AG04450 (cell line): Measurements from ENCODE around the gene RPTOR. TPM values are rescaled to one million over a fixed set of nuclear protein-coding genes. Genes with fewer than 3 reads are reported as not detected.

Source experiments
- CTCF ChIA-PET: fragments of 300-600, 350-600 bp; formaldehyde crosslinking; extraction: SDS; loops from one replicate; lab custom pipeline; 2022; ENCODE audit warnings: antibody characterized with exemption, inconsistent platforms; lab: Charles Lee
- POLR2A ChIA-PET: fragments of 350-600 bp; formaldehyde crosslinking; extraction: SDS; loops from one replicate; lab custom pipeline; 2021; ENCODE audit warnings: antibody characterized with exemption, inconsistent platforms; lab: Yijun Ruan, JAX
- DNase-seq: peaks from one replicate; pipeline ENCODE4 v3.0.0-alpha.2; 2011; ENCODE audit warnings: low read depth, low spot score
- H3K27ac ChIP-seq: one replicate; pipeline ENCODE4 v1.5.1; 2012; ENCODE audit warnings: low read depth, low read length, control low read depth
- H3K27me3 ChIP-seq: one replicate; pipeline ENCODE4 v1.6.0; 2012; ENCODE audit warnings: low read length; ENCODE audit not compliant: control insufficient read depth, insufficient read depth
- H3K4me3 ChIP-seq: 2 replicates; pipeline ENCODE4 v1.5.1; 2011; ENCODE audit warnings: mild to moderate bottlenecking, low read depth, low read length, control low read depth
- H3K9me3 ChIP-seq: 2 replicates; pipeline ENCODE4 v1.5.1; 2012; ENCODE audit warnings: low read length; ENCODE audit not compliant: control insufficient read depth, insufficient read depth
- polyA plus RNA-seq: library from polyadenylated mRNA; depleted of rRNA; stranded (reverse); fragments of >200 nt; gene quantifications from 2 replicates; pipeline ENCODE4 v1.2.3, GENCODE V29; 2011
- TF ChIP-seq, protein P1 (sequence below): IDR thresholded peaks from 2 replicates; pipeline ENCODE4 v1.5.1; 2011; ENCODE audit warnings: low read depth, low read length, control low read depth, inconsistent platforms

The RPTOR gene
- polyA plus RNA-seq, 1 experiment: 6.2 TPM

- TF ChIP-seq, protein P1, sequence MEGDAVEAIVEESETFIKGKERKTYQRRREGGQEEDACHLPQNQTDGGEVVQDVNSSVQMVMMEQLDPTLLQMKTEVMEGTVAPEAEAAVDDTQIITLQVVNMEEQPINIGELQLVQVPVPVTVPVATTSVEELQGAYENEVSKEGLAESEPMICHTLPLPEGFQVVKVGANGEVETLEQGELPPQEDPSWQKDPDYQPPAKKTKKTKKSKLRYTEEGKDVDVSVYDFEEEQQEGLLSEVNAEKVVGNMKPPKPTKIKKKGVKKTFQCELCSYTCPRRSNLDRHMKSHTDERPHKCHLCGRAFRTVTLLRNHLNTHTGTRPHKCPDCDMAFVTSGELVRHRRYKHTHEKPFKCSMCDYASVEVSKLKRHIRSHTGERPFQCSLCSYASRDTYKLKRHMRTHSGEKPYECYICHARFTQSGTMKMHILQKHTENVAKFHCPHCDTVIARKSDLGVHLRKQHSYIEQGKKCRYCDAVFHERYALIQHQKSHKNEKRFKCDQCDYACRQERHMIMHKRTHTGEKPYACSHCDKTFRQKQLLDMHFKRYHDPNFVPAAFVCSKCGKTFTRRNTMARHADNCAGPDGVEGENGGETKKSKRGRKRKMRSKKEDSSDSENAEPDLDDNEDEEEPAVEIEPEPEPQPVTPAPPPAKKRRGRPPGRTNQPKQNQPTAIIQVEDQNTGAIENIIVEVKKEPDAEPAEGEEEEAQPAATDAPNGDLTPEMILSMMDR: no peak
- DNase-seq: no peak
- H3K27me3 ChIP-seq: no peaks in the 10 kb centered on the region
- no peaks in the 10 kb centered on the region; the same call in 1 of the 2 replicates for H3K9me3 ChIP-seq
- H3K4me3 ChIP-seq: no peak overlapping the region
- ChIA-PET CTCF (interaction anchor here (0.5 kb wide), 1 partner anchor 584 kb away, joined by 3 read pairs; no protein-coding TSS in a partner anchor), POLR2A (no interaction called here)
- H3K27ac ChIP-seq: no peak overlapping the region
Observed at GRCh38 chr17:80978499-80979497, 434.2 kb downstream of the RPTOR start.

GRCh38 chr17:80979547-80980378 is 435.1 kb downstream of the RPTOR start:
- H3K4me3 ChIP-seq: no peak overlapping the region
- TF ChIP-seq, protein P1: no peak
- H3K9me3 ChIP-seq: no peaks in the 10 kb centered on the region; the same call in 1 of the 2 replicates
- ChIA-PET CTCF (interaction anchor here (0.5 kb wide), 1 partner anchor 585 kb away, joined by 3 read pairs; no protein-coding TSS in a partner anchor), POLR2A (no interaction called here)
- no peak for DNase-seq
- H3K27ac ChIP-seq: no peak overlapping the region
- no peaks in the 10 kb centered on the region for H3K27me3 ChIP-seq

DNA sequence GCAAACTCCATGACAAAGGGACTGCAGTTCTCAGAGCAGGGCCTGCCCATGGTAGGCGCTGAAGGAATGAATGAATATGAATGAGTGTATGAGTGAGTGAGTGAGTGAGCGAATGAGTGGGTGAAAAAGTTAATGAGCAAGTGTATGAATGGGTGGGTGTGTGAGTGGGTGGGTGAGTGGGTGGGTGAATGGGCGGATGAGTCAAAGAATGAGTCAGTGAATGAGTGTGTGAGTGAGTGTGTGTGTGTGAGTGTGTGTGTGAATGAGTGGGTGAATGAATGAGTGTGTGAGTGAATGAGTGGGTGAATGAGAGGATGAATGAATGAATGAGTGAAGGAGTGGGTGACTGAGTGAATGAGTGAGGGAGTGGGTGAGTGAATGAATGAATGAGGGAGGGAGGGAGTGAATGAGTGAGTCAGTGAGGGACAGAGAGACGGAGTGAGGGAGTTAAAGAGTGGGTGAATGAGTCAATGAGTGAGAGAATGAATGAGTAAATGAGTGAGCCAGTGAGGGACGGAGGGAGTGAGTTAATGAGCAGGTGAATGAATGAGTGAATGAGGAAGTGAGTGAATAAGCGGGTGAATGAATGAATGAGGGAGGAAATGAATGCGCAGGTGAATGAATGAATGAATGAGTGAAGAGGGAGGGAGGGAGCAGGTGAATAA is 435.9 kb downstream of the RPTOR start:
- no peak overlapping the region for H3K27ac ChIP-seq
- POLR2A ChIA-PET: no interaction called here
- DNase-seq: no peak
- no peaks in the 10 kb centered on the region for H3K27me3 ChIP-seq
- CTCF ChIA-PET: interaction anchor here (2.0 kb wide), 1 partner anchor 553 kb away, joined by 12 read pairs; no protein-coding TSS in a partner anchor
- TF ChIP-seq, protein P1: no peak
- no peaks in the 10 kb centered on the region; the same call in 1 of the 2 replicates for H3K9me3 ChIP-seq
- no peak overlapping the region for H3K4me3 ChIP-seq

- Histone ChIP-seq H3K9me3 (no peaks in the 10 kb centered on the region; the same call in 1 of the 2 replicates), H3K4me3 (peak overlapping the region; percentile 43; the same call in 1 of the 2 replicates), H3K27me3 (no peaks in the 10 kb centered on the region), H3K27ac (no peak overlapping the region)
- TF ChIP-seq, protein P1: peak; percentile 44
- ChIA-PET POLR2A (no interaction called here), CTCF (interaction anchor here (0.6 to 2.0 kb wide), 2 partner anchors 216 to 554 kb away, joined by 3 to 12 read pairs; no protein-coding TSS in a partner anchor)
- no peak for DNase-seq
Observed at GRCh38 chr17:80981062-80981902, 436.6 kb downstream of the RPTOR start.
